PFSK-1 (cell line): ENCODE measurements around the gene CLMN.

Source experiments
- FOXP2 ChIP-seq: optimal IDR thresholded peaks from 2 replicates; pipeline ENCODE3; 2011; ENCODE audit warnings: borderline replicate concordance, control low read depth, inconsistent platforms; ENCODE audit not compliant: insufficient read depth; ENCODE audit errors: extremely low read length, extremely low read depth
- POLR2AphosphoS5 ChIP-seq: IDR thresholded peaks from 2 replicates; pipeline ENCODE4 v1.6.1; 2012; ENCODE audit warnings: low read depth, mild to moderate bottlenecking, control low read depth, low read length, moderate library complexity
- REST ChIP-seq, 2 experiments: IDR thresholded peaks; 2 replicates each; pipeline versions ENCODE4 v1.6.1 to v1.8.0; 2011 to 2012; ENCODE audit warnings: low read depth in 2 of 2, low read length in 2 of 2, control low read depth in 1 of 2, inconsistent platforms in 1 of 2, mild to moderate bottlenecking in 1 of 2, moderate library complexity in 1 of 2; ENCODE audit not compliant: insufficient read depth in 1 of 2
- SIN3A ChIP-seq: IDR thresholded peaks from 2 replicates; pipeline ENCODE4 v1.6.1; 2012; ENCODE audit warnings: mild to moderate bottlenecking, low read length, moderate library complexity, borderline replicate concordance; ENCODE audit not compliant: insufficient read depth
- TAF1 ChIP-seq: IDR thresholded peaks from 2 replicates; pipeline ENCODE4 v1.6.1; 2012; ENCODE audit warnings: low read length, control low read depth, borderline replicate concordance; ENCODE audit not compliant: insufficient read depth

GRCh38 chr14:95263527-95264231 lies 56.0 kb downstream of the CLMN start:
- no peak for TF ChIP-seq SIN3A
- no peak for TF ChIP-seq POLR2AphosphoS5
- TF ChIP-seq TAF1 = no peak
- TF ChIP-seq REST (IDR thresholded peaks at IDR 0.05; ENCODE audit: insufficient read depth in 1 of 2, low read depth in 2 of 2, low read length in 2 of 2) = no peak
- no peak for TF ChIP-seq FOXP2
